ENCODE measurements around the gene MAP3K20. TPM values are rescaled to one million over a fixed set of nuclear protein-coding genes. Genes with fewer than 3 reads are reported as not detected.
A peak's percentile ranks its signal among the peaks of the same experiment; 100 is the strongest.

MAP3K20 gene
- total RNA-seq, 1 experiment from 2014 or later = 150 TPM

- no peaks in the 10 kb centered on the region for H3K27me3 Mint-ChIP-seq (ENCODE audit: insufficient read depth, unreplicated experiment)
- intact Hi-C loops (cut with micrococcal nuclease) = no loop called here
Measured at GRCh38 chr2:173094731-173095130, 19.1 kb downstream of the MAP3K20 start.

GRCh38 chr2:173095356-173095755 lies 19.7 kb downstream of the MAP3K20 start:
- H3K27me3 Mint-ChIP-seq (ENCODE audit: insufficient read depth, unreplicated experiment) = no peaks in the 10 kb centered on the region
- peaks cover 18% of the 10 kb centered on the region for H3K4me1 Mint-ChIP-seq (ENCODE audit: insufficient read depth, unreplicated experiment)
- H3K27ac Mint-ChIP-seq (ENCODE audit: low read depth, unreplicated experiment) = no peak overlapping the region
- no peak overlapping the region for H3K4me3 Mint-ChIP-seq (ENCODE audit: unreplicated experiment)
- POLR2A ChIA-PET = interaction anchor here (1.2 to 1.6 kb wide), 3 partner anchors 8 to 28 kb away, joined by 5 to 7 read pairs (median 5); no protein-coding TSS in a partner anchor
- no TSS peak for BruUV-seq (replicated peaks)
- CTCF ChIA-PET = interaction anchor here (1.4 kb wide), 1 partner anchor 24 kb away, joined by 5 read pairs; no protein-coding TSS in a partner anchor
- H3K36me3 Mint-ChIP-seq (ENCODE audit: insufficient read depth, unreplicated experiment) = peaks cover 38% of the 10 kb centered on the region
- TF ChIP-seq CTCF (IDR thresholded peaks at IDR 0.05; ENCODE audit: unreplicated experiment) = no peak
- intact Hi-C loops (cut with micrococcal nuclease) = no loop called here
- DNase-seq (ENCODE audit: unreplicated experiment) = no peak
- no peaks in the 10 kb centered on the region for H3K9me3 Mint-ChIP-seq (ENCODE audit: unreplicated experiment)

More at GRCh38 chr2:173094731-173095130, 19.1 kb downstream of the MAP3K20 start:
- H3K36me3 Mint-ChIP-seq (ENCODE audit: insufficient read depth, unreplicated experiment) = peaks cover 39% of the 10 kb centered on the region
- H3K4me1 Mint-ChIP-seq (ENCODE audit: insufficient read depth, unreplicated experiment) = peaks cover 21% of the 10 kb centered on the region
- H3K4me3 Mint-ChIP-seq (ENCODE audit: unreplicated experiment) = no peak overlapping the region
- CTCF ChIA-PET = interaction anchor here (1.4 kb wide), 1 partner anchor 24 kb away, joined by 5 read pairs; no protein-coding TSS in a partner anchor
- H3K9me3 Mint-ChIP-seq (ENCODE audit: unreplicated experiment) = no peaks in the 10 kb centered on the region
- POLR2A ChIA-PET = interaction anchor here (0.7 to 1.6 kb wide), 4 partner anchors 8 to 125 kb away, joined by 3 to 7 read pairs (median 5); no protein-coding TSS in a partner anchor
- H3K27ac Mint-ChIP-seq (ENCODE audit: low read depth, unreplicated experiment) = no peak overlapping the region
- no TSS peak for BruUV-seq (replicated peaks)
- TF ChIP-seq CTCF (IDR thresholded peaks at IDR 0.05; ENCODE audit: unreplicated experiment) = no peak
- no peak for DNase-seq (ENCODE audit: unreplicated experiment)

- no peak for DNase-seq (ENCODE audit: unreplicated experiment)
- POLR2A ChIA-PET = interaction anchor here (0.5 to 2.9 kb wide), 5 partner anchors 7 to 47 kb away, joined by 3 to 19 read pairs (median 4); no protein-coding TSS in a partner anchor
- Mint-ChIP-seq H3K9me3 (ENCODE audit: unreplicated experiment) (no peaks in the 10 kb centered on the region), H3K27me3 (ENCODE audit: insufficient read depth, unreplicated experiment) (no peaks in the 10 kb centered on the region), H3K4me1 (ENCODE audit: insufficient read depth, unreplicated experiment) (peaks cover 19% of the 10 kb centered on the region), H3K4me3 (ENCODE audit: unreplicated experiment) (no peak overlapping the region), H3K27ac (ENCODE audit: low read depth, unreplicated experiment) (peak overlapping the region; percentile 79), H3K36me3 (ENCODE audit: insufficient read depth, unreplicated experiment) (peaks cover 25% of the 10 kb centered on the region)
- no TSS peak for BruUV-seq (replicated peaks)
- CTCF ChIA-PET = interaction anchor here (0.7 to 1.0 kb wide), 2 partner anchors 68 to 72 kb away, joined by 3 read pairs; no protein-coding TSS in a partner anchor
- no peak for TF ChIP-seq CTCF (IDR thresholded peaks at IDR 0.05; ENCODE audit: unreplicated experiment)
- intact Hi-C loops (cut with micrococcal nuclease) = no loop called here
Measured at GRCh38 chr2:173099271-173099670, 23.6 kb downstream of the MAP3K20 start.

- Mint-ChIP-seq H3K4me3 (ENCODE audit: unreplicated experiment) (no peak overlapping the region), H3K9me3 (ENCODE audit: unreplicated experiment) (no peaks in the 10 kb centered on the region), H3K27ac (ENCODE audit: low read depth, unreplicated experiment) (peak overlapping the region; percentile 79), H3K27me3 (ENCODE audit: insufficient read depth, unreplicated experiment) (no peaks in the 10 kb centered on the region), H3K36me3 (ENCODE audit: insufficient read depth, unreplicated experiment) (peaks cover 25% of the 10 kb centered on the region), H3K4me1 (ENCODE audit: insufficient read depth, unreplicated experiment) (peaks cover 19% of the 10 kb centered on the region)
- BruUV-seq (replicated peaks) = no TSS peak
- DNase-seq (ENCODE audit: unreplicated experiment) = no peak
- TF ChIP-seq CTCF (IDR thresholded peaks at IDR 0.05; ENCODE audit: unreplicated experiment) = no peak
- ChIA-PET CTCF (interaction anchor here (0.6 to 1.0 kb wide), 2 partner anchors 68 to 76 kb away, joined by 3 read pairs; no protein-coding TSS in a partner anchor), POLR2A (interaction anchor here (1.2 to 2.9 kb wide), 5 partner anchors 8 to 24 kb away, joined by 3 to 19 read pairs (median 4); no protein-coding TSS in a partner anchor)
- intact Hi-C loops (cut with micrococcal nuclease) = no loop called here
Measured at GRCh38 chr2:173099804-173100203, 24.2 kb downstream of the MAP3K20 start.

Data from MCF 10A (cell line).